ENCODE measurements around the gene BTRC. TPM values are rescaled to one million over a fixed set of nuclear protein-coding genes. Genes with fewer than 3 reads are reported as not detected.

The BTRC gene
- total RNA-seq (2021; fragmentation: NEBNext Ultra II Directional; extraction: Animal tissue kit (Norgen Biotek cat#: 25700)) = 10 to 100 TPM; 22.3 to 27.9 (median 24.5) TPM
- long read RNA-seq, full-length matches to known transcripts = 8 of 13 reads
- long read RNA-seq, partial matches to known transcripts = 1 of 13 reads
- long read RNA-seq, other reads (novel, unspliced or antisense) = 4 of 13 reads

- H3K4me1 Mint-ChIP-seq (ENCODE audit: low read depth) = peaks cover 25% of the 10 kb centered on the region
- TF ChIP-seq, protein P1, sequence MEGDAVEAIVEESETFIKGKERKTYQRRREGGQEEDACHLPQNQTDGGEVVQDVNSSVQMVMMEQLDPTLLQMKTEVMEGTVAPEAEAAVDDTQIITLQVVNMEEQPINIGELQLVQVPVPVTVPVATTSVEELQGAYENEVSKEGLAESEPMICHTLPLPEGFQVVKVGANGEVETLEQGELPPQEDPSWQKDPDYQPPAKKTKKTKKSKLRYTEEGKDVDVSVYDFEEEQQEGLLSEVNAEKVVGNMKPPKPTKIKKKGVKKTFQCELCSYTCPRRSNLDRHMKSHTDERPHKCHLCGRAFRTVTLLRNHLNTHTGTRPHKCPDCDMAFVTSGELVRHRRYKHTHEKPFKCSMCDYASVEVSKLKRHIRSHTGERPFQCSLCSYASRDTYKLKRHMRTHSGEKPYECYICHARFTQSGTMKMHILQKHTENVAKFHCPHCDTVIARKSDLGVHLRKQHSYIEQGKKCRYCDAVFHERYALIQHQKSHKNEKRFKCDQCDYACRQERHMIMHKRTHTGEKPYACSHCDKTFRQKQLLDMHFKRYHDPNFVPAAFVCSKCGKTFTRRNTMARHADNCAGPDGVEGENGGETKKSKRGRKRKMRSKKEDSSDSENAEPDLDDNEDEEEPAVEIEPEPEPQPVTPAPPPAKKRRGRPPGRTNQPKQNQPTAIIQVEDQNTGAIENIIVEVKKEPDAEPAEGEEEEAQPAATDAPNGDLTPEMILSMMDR (IDR thresholded peaks at IDR 0.05) = no peak
- H3K27me3 Mint-ChIP-seq (ENCODE audit: insufficient read depth) = peaks cover 13% of the 10 kb centered on the region
- DNase-seq = peak; percentile 99
- H3K27ac Mint-ChIP-seq = peak within 1 kb of the TSS; percentile 91
- peak within 1 kb of the TSS; percentile 96 for H3K4me3 Mint-ChIP-seq
- peaks cover 6% of the 10 kb centered on the region; the same call in 1 of the 2 replicates for H3K36me3 Mint-ChIP-seq (ENCODE audit: low read depth)
- H3K9me3 Mint-ChIP-seq = no peaks in the 10 kb centered on the region
Observed at GRCh38 chr10:101353692-101354327, at the start of gene BTRC. Gene BTRC, plus strand, starts transcription at chr10:101354165. Its CDS starts 16 bp downstream, at chr10:101354181.

- TF ChIP-seq, protein P1 (IDR thresholded peaks at IDR 0.05) = no peak
- no peaks in the 10 kb centered on the region for H3K36me3 Mint-ChIP-seq (ENCODE audit: low read depth)
- H3K4me3 Mint-ChIP-seq = no peak overlapping the region
- peaks cover 46% of the 10 kb centered on the region for H3K27me3 Mint-ChIP-seq (ENCODE audit: insufficient read depth)
- H3K9me3 Mint-ChIP-seq = no peaks in the 10 kb centered on the region
- no peak for DNase-seq
- H3K27ac Mint-ChIP-seq = no peak overlapping the region
- peaks cover 6% of the 10 kb centered on the region; the same call in 1 of the 2 replicates for H3K4me1 Mint-ChIP-seq (ENCODE audit: low read depth)
Observed at GRCh38 chr10:101304316-101304715, 49.6 kb upstream of the BTRC start.

DNA sequence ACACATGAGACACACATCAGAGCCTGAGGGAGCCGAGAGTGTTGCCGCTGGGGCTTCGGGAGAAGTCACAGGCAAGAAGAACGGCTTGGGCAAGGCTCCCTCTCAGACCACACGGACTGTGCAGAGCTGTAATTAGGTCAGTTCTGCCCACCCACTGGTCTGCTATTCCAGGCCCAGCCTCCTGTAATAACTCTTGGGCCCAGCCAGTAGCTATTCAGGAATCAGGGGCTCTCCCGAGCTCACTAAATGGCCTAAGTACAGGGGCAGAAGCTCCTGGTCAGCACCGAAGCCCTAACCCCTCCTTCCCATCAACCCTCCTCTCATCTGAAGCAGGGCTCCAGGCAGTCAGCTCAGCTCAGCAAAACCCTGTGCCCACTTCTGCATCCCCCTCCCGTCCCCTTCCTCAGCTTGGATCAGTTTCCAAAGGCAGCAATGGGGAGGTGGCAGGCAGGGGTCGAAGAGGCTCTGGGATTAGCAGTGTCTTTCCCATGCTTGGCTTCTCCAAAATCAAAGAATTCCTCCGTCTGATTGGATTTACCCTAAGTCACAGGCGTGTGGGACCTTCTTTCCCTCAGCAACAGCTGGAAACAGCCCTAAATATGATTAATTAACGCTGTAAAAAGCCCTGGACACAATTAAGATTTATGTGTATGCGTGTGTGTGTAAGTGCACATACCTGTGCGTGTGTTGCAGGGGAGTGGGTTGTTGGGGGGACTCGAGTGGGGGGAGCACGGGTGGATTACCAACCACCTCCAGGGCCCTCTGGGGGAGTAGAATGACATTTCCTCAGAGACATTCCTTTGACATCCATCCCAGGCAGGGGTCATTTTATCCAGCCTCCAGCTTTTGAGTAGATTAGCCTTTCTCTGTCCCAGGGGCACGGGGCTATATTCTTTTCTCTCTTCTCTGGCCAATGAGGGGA lies 48.4 kb upstream of the BTRC start:
- no peak overlapping the region for H3K27ac Mint-ChIP-seq
- TF ChIP-seq, protein P1 (IDR thresholded peaks at IDR 0.05) = no peak
- H3K4me3 Mint-ChIP-seq = no peak overlapping the region
- DNase-seq = no peak
- H3K9me3 Mint-ChIP-seq = no peaks in the 10 kb centered on the region
- H3K36me3 Mint-ChIP-seq (ENCODE audit: low read depth) = no peaks in the 10 kb centered on the region
- peaks cover 45% of the 10 kb centered on the region for H3K27me3 Mint-ChIP-seq (ENCODE audit: insufficient read depth)
- peaks cover 6% of the 10 kb centered on the region; the same call in 1 of the 2 replicates for H3K4me1 Mint-ChIP-seq (ENCODE audit: low read depth)

- TF ChIP-seq, protein P1 (IDR thresholded peaks at IDR 0.05) = no peak
- no peaks in the 10 kb centered on the region for H3K36me3 Mint-ChIP-seq (ENCODE audit: low read depth)
- no peak overlapping the region for H3K4me3 Mint-ChIP-seq
- H3K9me3 Mint-ChIP-seq = no peaks in the 10 kb centered on the region
- peaks cover 54% of the 10 kb centered on the region for H3K27me3 Mint-ChIP-seq (ENCODE audit: insufficient read depth)
- DNase-seq = no peak
- peaks cover 4% of the 10 kb centered on the region; the same call in 1 of the 2 replicates for H3K4me1 Mint-ChIP-seq (ENCODE audit: low read depth)
- H3K27ac Mint-ChIP-seq = no peak overlapping the region
Observed at GRCh38 chr10:101308051-101308450, 45.9 kb upstream of the BTRC start.

DNA sequence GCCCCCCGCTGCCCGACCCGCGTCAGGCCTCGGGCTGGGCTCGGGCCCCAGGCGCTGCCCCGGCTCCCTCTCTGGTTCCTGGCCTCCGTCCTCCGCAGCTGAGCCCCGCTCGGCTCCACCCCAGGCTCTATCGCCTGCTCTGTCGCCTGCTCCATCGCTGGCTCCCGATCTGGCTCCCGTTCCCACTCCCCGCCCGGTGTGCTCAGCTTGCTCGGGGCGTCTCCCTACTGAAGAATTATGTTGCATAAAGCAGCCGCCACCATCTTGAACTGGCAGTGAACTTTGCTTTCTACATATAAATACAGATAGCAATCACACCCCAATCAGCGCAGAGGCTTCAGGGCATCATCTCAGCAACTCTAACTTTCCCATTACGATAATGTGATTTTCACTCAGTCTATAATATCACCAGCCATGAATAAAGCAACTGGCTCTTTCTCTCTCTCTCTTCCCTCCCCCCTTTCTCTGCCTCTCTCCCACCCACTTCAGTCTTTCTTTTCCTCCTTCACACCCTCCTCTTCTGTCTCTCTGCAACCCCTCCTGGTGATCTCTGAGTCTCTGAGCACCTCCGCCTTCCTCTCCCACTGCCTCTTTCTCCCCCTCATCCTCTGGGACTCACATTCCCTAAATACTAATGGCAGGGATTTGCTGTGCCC lies 43.3 kb upstream of the BTRC start:
- no peak for DNase-seq
- Mint-ChIP-seq H3K4me1 (ENCODE audit: low read depth) (no peaks in the 10 kb centered on the region; the same call in 1 of the 2 replicates), H3K36me3 (ENCODE audit: low read depth) (no peaks in the 10 kb centered on the region), H3K27me3 (ENCODE audit: insufficient read depth) (peaks cover 53% of the 10 kb centered on the region), H3K27ac (no peak overlapping the region), H3K9me3 (no peaks in the 10 kb centered on the region), H3K4me3 (peak overlapping the region; percentile 40; the same call in 1 of the 2 replicates)
- TF ChIP-seq, protein P1 (IDR thresholded peaks at IDR 0.05) = no peak
